Measurements from ENCODE around the gene RNF121.

RNF121 gene

DNA sequence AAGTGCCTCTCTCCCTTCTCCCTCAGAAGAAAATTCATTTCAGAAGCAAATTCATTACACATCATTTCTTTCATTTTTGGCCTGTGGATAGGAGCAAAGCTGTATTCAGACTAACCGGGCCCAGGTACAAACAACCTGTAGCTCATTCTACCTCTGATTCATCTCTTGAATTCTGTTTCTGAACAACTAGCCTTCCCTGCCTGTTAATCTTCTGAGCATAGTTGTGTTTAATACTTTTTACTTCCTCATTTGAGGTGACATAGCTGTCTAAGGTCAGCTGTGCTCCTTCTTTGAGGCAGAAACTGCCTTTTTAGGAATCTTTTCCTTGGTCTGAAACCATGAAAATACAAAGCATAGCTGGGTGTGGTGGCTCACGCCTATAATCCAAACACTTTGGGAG, 57.3 kb downstream of the RNF121 start:
- Histone ChIP-seq H3K36me3 (ENCODE audit: control insufficient read depth in 5 of 5, insufficient read depth in 5 of 5, low read length in 5 of 5) (peaks cover 8 to 27% (median 9%) of the 10 kb centered on the region in 5 donors), H3K4me3 (ENCODE audit: low read depth in 1 of 5, low read length in 5 of 5) (no peak overlapping the region), H3K9ac (ENCODE audit: low read length in 5 of 5) (no peak overlapping the region), H3K27me3 (ENCODE audit: control insufficient read depth in 5 of 5, insufficient read depth in 4 of 5, low read length in 5 of 5) (no peaks in the 10 kb centered on the region), H3K27ac (ENCODE audit: low read depth, low read length) (no peak overlapping the region), H3K4me1 (ENCODE audit: control insufficient read depth in 5 of 5, insufficient read depth in 5 of 5, low read length in 5 of 5) (peaks cover 0 to 8% (median 3%) of the 10 kb centered on the region in 5 donors), H3K9me3 (ENCODE audit: control insufficient read depth in 5 of 5, low read length in 5 of 5) (no peaks in the 10 kb centered on the region)

DNA sequence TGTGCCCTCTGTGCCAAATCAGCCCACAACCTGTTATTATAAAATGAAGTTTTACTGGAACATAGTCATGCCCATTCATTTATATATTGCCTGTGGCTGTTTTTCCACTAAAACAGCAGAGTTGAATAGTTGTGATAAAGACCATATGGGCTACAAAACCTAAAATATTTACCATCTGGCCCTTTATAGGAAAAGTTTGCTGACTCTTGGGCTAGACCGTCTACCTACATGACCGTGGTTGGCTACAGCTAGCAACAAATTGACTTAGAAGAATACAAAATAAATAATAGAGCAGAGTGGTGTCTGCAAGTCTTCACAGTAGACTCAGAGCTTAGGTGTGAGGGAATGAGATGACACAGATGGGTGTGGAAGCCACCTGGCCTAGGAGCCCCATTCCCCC, 58.7 kb downstream of the RNF121 start:
- Histone ChIP-seq H3K4me3 (ENCODE audit: low read depth in 1 of 5, low read length in 5 of 5) (no peak overlapping the region), H3K27ac (ENCODE audit: low read depth, low read length) (no peak overlapping the region), H3K27me3 (ENCODE audit: control insufficient read depth in 5 of 5, insufficient read depth in 4 of 5, low read length in 5 of 5) (no peaks in the 10 kb centered on the region), H3K36me3 (ENCODE audit: control insufficient read depth in 5 of 5, insufficient read depth in 5 of 5, low read length in 5 of 5) (peaks cover 8 to 27% (median 12%) of the 10 kb centered on the region in 5 donors), H3K9ac (ENCODE audit: low read length in 5 of 5) (no peak overlapping the region), H3K9me3 (ENCODE audit: control insufficient read depth in 5 of 5, low read length in 5 of 5) (no peaks in the 10 kb centered on the region), H3K4me1 (ENCODE audit: control insufficient read depth in 5 of 5, insufficient read depth in 5 of 5, low read length in 5 of 5) (peaks cover 0 to 8% (median 3%) of the 10 kb centered on the region in 5 donors)

DNA sequence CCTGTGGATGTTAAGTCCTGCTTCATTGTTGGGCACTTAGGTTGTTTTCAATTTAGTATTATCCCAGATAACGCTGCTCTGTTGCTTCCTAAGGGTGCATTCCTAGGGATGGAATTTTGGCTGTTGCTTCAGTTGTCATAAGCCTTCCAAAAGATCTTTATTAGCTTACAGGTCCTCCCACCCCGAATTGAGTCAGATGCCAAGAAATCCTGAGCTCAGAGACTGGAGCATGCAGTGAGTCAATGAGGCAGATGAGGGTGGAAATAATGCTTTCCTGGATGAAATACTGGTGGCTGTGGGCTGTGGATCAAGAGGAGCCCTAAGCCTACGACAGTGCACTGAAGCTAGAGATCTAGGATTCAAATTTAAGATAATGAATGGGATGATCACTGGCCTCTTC, 59.2 kb downstream of the RNF121 start:
- no peaks in the 10 kb centered on the region for H3K9me3 ChIP-seq (ENCODE audit: control insufficient read depth in 5 of 5, low read length in 5 of 5)
- peaks cover 0 to 8% (median 3%) of the 10 kb centered on the region in 5 donors for H3K4me1 ChIP-seq (ENCODE audit: control insufficient read depth in 5 of 5, insufficient read depth in 5 of 5, low read length in 5 of 5)
- no peaks in the 10 kb centered on the region for H3K27me3 ChIP-seq (ENCODE audit: control insufficient read depth in 5 of 5, insufficient read depth in 4 of 5, low read length in 5 of 5)
- peaks cover 8 to 27% (median 12%) of the 10 kb centered on the region in 5 donors for H3K36me3 ChIP-seq (ENCODE audit: control insufficient read depth in 5 of 5, insufficient read depth in 5 of 5, low read length in 5 of 5)
- no peak overlapping the region for H3K27ac ChIP-seq (ENCODE audit: low read depth, low read length)
- H3K9ac ChIP-seq (ENCODE audit: low read length in 5 of 5): no peak overlapping the region
- H3K4me3 ChIP-seq (ENCODE audit: low read depth in 1 of 5, low read length in 5 of 5): no peak overlapping the region

DNA sequence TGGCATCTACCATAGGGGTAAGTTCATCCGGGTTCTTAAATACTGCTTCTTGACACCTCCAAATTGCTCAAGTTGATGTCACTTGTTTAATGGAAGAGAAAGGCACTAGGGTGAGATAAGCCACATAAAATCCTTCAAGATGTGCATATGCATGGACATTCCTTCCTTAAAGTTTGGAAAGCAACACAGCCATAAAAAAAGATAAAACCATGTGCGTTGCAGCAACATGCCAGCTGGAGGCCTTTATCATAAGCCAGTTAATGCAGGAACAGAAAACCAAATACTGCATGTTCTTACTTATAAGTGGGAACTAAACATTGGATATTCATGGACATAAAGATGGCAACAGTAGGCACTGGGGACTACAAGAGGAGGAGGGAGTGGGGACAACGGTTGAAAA, 61.9 kb downstream of the RNF121 start:
- peaks cover 0 to 8% (median 3%) of the 10 kb centered on the region in 5 donors for H3K4me1 ChIP-seq (ENCODE audit: control insufficient read depth in 5 of 5, insufficient read depth in 5 of 5, low read length in 5 of 5)
- H3K27me3 ChIP-seq (ENCODE audit: control insufficient read depth in 5 of 5, insufficient read depth in 4 of 5, low read length in 5 of 5): no peaks in the 10 kb centered on the region
- H3K4me3 ChIP-seq (ENCODE audit: low read depth in 1 of 5, low read length in 5 of 5): no peak overlapping the region
- peaks cover 0 to 23% (median 10%) of the 10 kb centered on the region in 5 donors for H3K36me3 ChIP-seq (ENCODE audit: control insufficient read depth in 5 of 5, insufficient read depth in 5 of 5, low read length in 5 of 5)
- no peak overlapping the region for H3K27ac ChIP-seq (ENCODE audit: low read depth, low read length)
- no peaks in the 10 kb centered on the region for H3K9me3 ChIP-seq (ENCODE audit: control insufficient read depth in 5 of 5, low read length in 5 of 5)
- H3K9ac ChIP-seq (ENCODE audit: low read length in 5 of 5): no peak overlapping the region

- Histone ChIP-seq H3K36me3 (ENCODE audit: control insufficient read depth in 5 of 5, insufficient read depth in 5 of 5, low read length in 5 of 5) (peaks cover 3 to 25% (median 14%) of the 10 kb centered on the region in 5 donors), H3K9me3 (ENCODE audit: control insufficient read depth in 5 of 5, low read length in 5 of 5) (no peaks in the 10 kb centered on the region), H3K27ac (ENCODE audit: low read depth, low read length) (no peak overlapping the region), H3K4me1 (ENCODE audit: control insufficient read depth in 5 of 5, insufficient read depth in 5 of 5, low read length in 5 of 5) (peaks cover 0 to 8% (median 0%) of the 10 kb centered on the region in 5 donors), H3K4me3 (ENCODE audit: low read depth in 1 of 5, low read length in 5 of 5) (no peak overlapping the region), H3K9ac (ENCODE audit: low read length in 5 of 5) (no peak overlapping the region), H3K27me3 (ENCODE audit: control insufficient read depth in 5 of 5, insufficient read depth in 4 of 5, low read length in 5 of 5) (no peaks in the 10 kb centered on the region)
Measured at GRCh38 chr11:71991494-71991893, 62.6 kb downstream of the RNF121 start.

DNA sequence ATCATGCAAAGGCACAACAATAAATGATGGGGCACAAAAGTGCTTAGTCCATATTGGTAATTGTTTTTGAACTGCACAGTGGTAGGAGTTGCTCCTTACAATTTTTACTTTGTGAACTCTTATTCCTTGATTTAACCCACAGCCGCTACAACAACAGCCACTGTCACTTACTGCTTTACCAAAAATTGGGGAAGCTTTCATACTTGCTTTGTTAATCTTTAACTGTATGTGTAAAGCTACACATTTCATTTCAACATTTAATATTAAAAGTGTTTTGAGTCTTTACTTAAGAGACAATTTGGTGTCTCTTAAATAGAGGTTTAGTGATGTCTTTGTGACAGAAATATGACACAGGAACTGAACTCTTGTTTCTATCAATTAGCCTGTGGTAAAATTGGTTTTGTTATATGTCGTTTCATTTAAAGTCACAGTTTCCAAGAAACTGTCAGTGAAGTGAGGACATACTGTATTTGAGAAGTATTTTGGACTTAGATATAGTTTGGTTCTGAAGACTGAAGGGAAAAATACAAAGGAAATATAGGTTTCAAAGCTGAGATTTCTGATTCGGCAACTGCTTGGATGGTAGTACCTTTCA, 63.4 kb downstream of the RNF121 start:
- Histone ChIP-seq H3K36me3 (ENCODE audit: control insufficient read depth in 5 of 5, insufficient read depth in 5 of 5, low read length in 5 of 5) (peaks cover 3 to 32% (median 12%) of the 10 kb centered on the region in 5 donors), H3K27me3 (ENCODE audit: control insufficient read depth in 5 of 5, insufficient read depth in 4 of 5, low read length in 5 of 5) (no peaks in the 10 kb centered on the region), H3K27ac (ENCODE audit: low read depth, low read length) (no peak overlapping the region), H3K4me3 (ENCODE audit: low read depth in 1 of 5, low read length in 5 of 5) (no peak overlapping the region), H3K4me1 (ENCODE audit: control insufficient read depth in 5 of 5, insufficient read depth in 5 of 5, low read length in 5 of 5) (peaks cover 0 to 8% (median 4%) of the 10 kb centered on the region in 5 donors), H3K9ac (ENCODE audit: low read length in 5 of 5) (no peak overlapping the region), H3K9me3 (ENCODE audit: control insufficient read depth in 5 of 5, low read length in 5 of 5) (no peaks in the 10 kb centered on the region)

- Histone ChIP-seq H3K4me1 (ENCODE audit: control insufficient read depth in 5 of 5, insufficient read depth in 5 of 5, low read length in 5 of 5) (peaks cover 6 to 22% (median 12%) of the 10 kb centered on the region in 5 donors), H3K9ac (ENCODE audit: low read length in 5 of 5) (no peak overlapping the region), H3K27me3 (ENCODE audit: control insufficient read depth in 5 of 5, insufficient read depth in 4 of 5, low read length in 5 of 5) (no peaks in the 10 kb centered on the region), H3K27ac (ENCODE audit: low read depth, low read length) (no peak overlapping the region), H3K4me3 (ENCODE audit: low read depth in 1 of 5, low read length in 5 of 5) (no peak overlapping the region), H3K9me3 (ENCODE audit: control insufficient read depth in 5 of 5, low read length in 5 of 5) (no peaks in the 10 kb centered on the region), H3K36me3 (ENCODE audit: control insufficient read depth in 5 of 5, insufficient read depth in 5 of 5, low read length in 5 of 5) (peaks cover 3 to 29% (median 12%) of the 10 kb centered on the region in 5 donors)
Measured at GRCh38 chr11:71994786-71995185, 65.9 kb downstream of the RNF121 start.

DNA sequence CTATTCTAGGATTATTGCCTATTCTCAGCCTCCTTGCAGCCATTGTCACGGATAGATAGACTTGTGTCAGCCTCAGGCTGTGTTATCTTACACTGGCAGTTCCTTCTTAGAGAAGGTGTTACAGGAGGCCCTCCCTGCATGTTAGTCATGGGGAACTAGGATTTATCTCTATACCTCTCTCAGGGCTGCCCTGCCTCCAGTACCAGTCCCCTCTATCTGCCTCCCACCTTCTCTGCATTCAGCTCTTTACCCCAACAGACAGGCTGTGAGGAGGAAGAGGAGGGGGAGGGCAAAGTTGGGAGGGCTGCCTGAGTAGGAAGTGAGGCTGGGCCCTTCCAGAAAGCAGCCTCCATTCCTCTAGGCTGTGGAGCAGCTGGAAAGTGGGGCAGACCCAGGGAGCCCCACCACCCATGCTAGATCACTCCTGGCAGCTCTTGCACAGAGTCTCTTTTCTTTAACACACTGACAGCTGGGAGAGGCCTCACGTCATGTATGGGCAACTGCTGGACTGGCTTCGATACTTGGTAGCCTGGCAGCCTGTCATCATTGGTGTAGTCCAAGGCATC, 67.0 kb downstream of the RNF121 start:
- peaks cover 7 to 29% (median 14%) of the 10 kb centered on the region in 5 donors for H3K4me1 ChIP-seq (ENCODE audit: control insufficient read depth in 5 of 5, insufficient read depth in 5 of 5, low read length in 5 of 5)
- no peak overlapping the region for H3K9ac ChIP-seq (ENCODE audit: low read length in 5 of 5)

GRCh38 chr11:71996517-71996916, 67.7 kb downstream of the RNF121 start:
- peaks cover 7 to 29% (median 14%) of the 10 kb centered on the region in 5 donors for H3K4me1 ChIP-seq (ENCODE audit: control insufficient read depth in 5 of 5, insufficient read depth in 5 of 5, low read length in 5 of 5)
- H3K36me3 ChIP-seq (ENCODE audit: control insufficient read depth in 5 of 5, insufficient read depth in 5 of 5, low read length in 5 of 5): peaks cover under 1 to 32% (median 13%) of the 10 kb centered on the region in 5 donors
- no peak overlapping the region for H3K27ac ChIP-seq (ENCODE audit: low read depth, low read length)

More for the DNA sequence above, 67.0 kb downstream of the RNF121 start:
- Histone ChIP-seq H3K36me3 (ENCODE audit: control insufficient read depth in 5 of 5, insufficient read depth in 5 of 5, low read length in 5 of 5) (peaks cover 4 to 27% (median 9%) of the 10 kb centered on the region in 5 donors), H3K4me3 (ENCODE audit: low read depth in 1 of 5, low read length in 5 of 5) (no peak overlapping the region), H3K9me3 (ENCODE audit: control insufficient read depth in 5 of 5, low read length in 5 of 5) (no peaks in the 10 kb centered on the region), H3K27me3 (ENCODE audit: control insufficient read depth in 5 of 5, insufficient read depth in 4 of 5, low read length in 5 of 5) (no peaks in the 10 kb centered on the region), H3K27ac (ENCODE audit: low read depth, low read length) (no peak overlapping the region)

GRCh38 chr11:71996946-71997345, 68.1 kb downstream of the RNF121 start:
- Histone ChIP-seq H3K4me1 (ENCODE audit: control insufficient read depth in 5 of 5, insufficient read depth in 5 of 5, low read length in 5 of 5) (peaks cover 7 to 29% (median 14%) of the 10 kb centered on the region in 5 donors), H3K36me3 (ENCODE audit: control insufficient read depth in 5 of 5, insufficient read depth in 5 of 5, low read length in 5 of 5) (peaks cover 0 to 36% (median 17%) of the 10 kb centered on the region in 5 donors), H3K9ac (ENCODE audit: low read length in 5 of 5) (no peak overlapping the region), H3K9me3 (ENCODE audit: control insufficient read depth in 5 of 5, low read length in 5 of 5) (no peaks in the 10 kb centered on the region), H3K27me3 (ENCODE audit: control insufficient read depth in 5 of 5, insufficient read depth in 4 of 5, low read length in 5 of 5) (no peaks in the 10 kb centered on the region), H3K27ac (ENCODE audit: low read depth, low read length) (no peak overlapping the region), H3K4me3 (ENCODE audit: low read depth in 1 of 5, low read length in 5 of 5) (no peak overlapping the region)

More at GRCh38 chr11:71996517-71996916, 67.7 kb downstream of the RNF121 start:
- Histone ChIP-seq H3K9ac (ENCODE audit: low read length in 5 of 5) (no peak overlapping the region), H3K27me3 (ENCODE audit: control insufficient read depth in 5 of 5, insufficient read depth in 4 of 5, low read length in 5 of 5) (no peaks in the 10 kb centered on the region), H3K9me3 (ENCODE audit: control insufficient read depth in 5 of 5, low read length in 5 of 5) (no peaks in the 10 kb centered on the region), H3K4me3 (ENCODE audit: low read depth in 1 of 5, low read length in 5 of 5) (no peak overlapping the region)

Measured in subcutaneous abdominal adipose tissue (tissue), 5 donors.